HCT116 (cell line): Measurements from ENCODE around the gene FBXL3. TPM values are rescaled to one million over a fixed set of nuclear protein-coding genes. Genes with fewer than 3 reads are reported as not detected.

ENCODE experiments used
- ATAC-seq: fragments of 200-7000 bp; cut with Tn5 transposase; 2 replicates; pipeline ENCODE4 v1.9.1; 2020; ENCODE audit warnings: mild to moderate bottlenecking, moderate library complexity
- BruUV-seq: library from RNA; stranded (reverse); fragments of 400-500 nt; replicated peaks from 2 replicates; lab custom pipeline; 2021; lab: Mats Ljungman, UMichigan
- CTCF ChIA-PET: fragments of 300-600 bp; sonication (Branson Sonifier 250); formaldehyde crosslinking; loops from one replicate; lab custom pipeline; 2021; ENCODE audit warnings: antibody characterized with exemption; lab: Charles Lee
- POLR2A ChIA-PET: fragments of 300-600, 350-600 bp; sonication (Branson Sonifier 250); formaldehyde crosslinking; loops from one replicate; lab custom pipeline; 2021; ENCODE audit warnings: antibody characterized with exemption; lab: Charles Lee
- RAD21 ChIA-PET, 2 experiments: fragments of 300-600 bp; sonication (Branson Sonifier 250); formaldehyde crosslinking; loops; one replicate each; lab custom pipeline; 2023; ENCODE audit warnings: low total read pairs in 2 of 2; ENCODE audit not compliant: uncharacterized antibody in 2 of 2, unreplicated experiment in 2 of 2, low non-redundant PET in 1 of 2; lab: Charles Lee
- DNase-seq: peaks from one replicate; pipeline ENCODE4 v3.0.0-alpha.2; 2010; ENCODE audit warnings: low read depth, low spot score
- H2AFZ ChIP-seq: fragments of 200-600 bp; shearing (Covaris generic), sonication (generic); 2 replicates; pipeline ENCODE4 v1.6.1; 2017; ENCODE audit warnings: low read depth, mixed run types, mixed read lengths, antibody characterized with exemption, low read length; ENCODE audit not compliant: poor library complexity, severe bottlenecking
- H3K27ac ChIP-seq: 2 replicates; pipeline ENCODE4 v1.5.1; 2012; ENCODE audit warnings: low read depth, low read length
- H3K27me3 ChIP-seq: fragments of 200-600 bp; sonication (generic); 2 replicates; pipeline ENCODE4 v1.6.1; 2016; ENCODE audit warnings: mixed run types, low read length, mixed read lengths; ENCODE audit not compliant: insufficient read depth
- H3K36me3 ChIP-seq, 2 experiments: fragments of 200-500 bp in 1 of 2; fragments of 200-600 bp in 1 of 2; sonication (Bioruptor generic) in 1 of 2; sonication (generic) in 1 of 2; 2 replicates each; pipeline versions ENCODE4 v1.5.1 to v1.6.1; 2014 to 2016; ENCODE audit warnings: low read length in 2 of 2, inconsistent platforms in 1 of 2, mixed read lengths in 1 of 2, mixed run types in 1 of 2; ENCODE audit not compliant: insufficient read depth in 2 of 2, control insufficient read depth in 1 of 2
- H3K4me1 ChIP-seq, 2 experiments: fragments of 200-600 bp in 1 of 2; sonication (generic) in 1 of 2; 2 replicates each; pipeline versions ENCODE4 v1.5.1 to v1.6.1; 2012 to 2017; ENCODE audit warnings: low read length in 2 of 2, inconsistent platforms in 1 of 2, mild to moderate bottlenecking in 1 of 2, mixed read lengths in 1 of 2, mixed run types in 1 of 2, moderate library complexity in 1 of 2; ENCODE audit not compliant: insufficient read depth in 2 of 2, control insufficient read depth in 1 of 2
- H3K4me2 ChIP-seq: fragments of 200-600 bp; sonication (generic); 2 replicates; pipeline ENCODE4 v1.6.1; 2017; ENCODE audit warnings: mixed run types, low read length, mixed read lengths
- H3K4me3 ChIP-seq, 2 experiments: fragments of 200-600 bp in 1 of 2; sonication (generic) in 1 of 2; replicated peaks in 1 of 2; 2 replicates each; pipeline ENCODE4 v1.5.1; 2011 to 2016; ENCODE audit warnings: low read length in 2 of 2, control low read depth in 1 of 2, low read depth in 1 of 2, mild to moderate bottlenecking in 1 of 2, mixed read lengths in 1 of 2, mixed run types in 1 of 2
- H3K79me2 ChIP-seq: fragments of 200-600 bp; sonication (generic); 2 replicates; pipeline ENCODE4 v1.6.1; 2017; ENCODE audit warnings: mild to moderate bottlenecking, mixed run types, low read length, moderate library complexity, mixed read lengths; ENCODE audit not compliant: insufficient read depth
- H3K9ac ChIP-seq: fragments of 200-600 bp; sonication (generic); 2 replicates; pipeline ENCODE4 v1.6.1; 2016; ENCODE audit warnings: low read length, mixed read lengths
- H3K9me2 ChIP-seq: fragments of 200-600 bp; sonication (generic), shearing (Covaris generic); 2 replicates; pipeline ENCODE4 v1.6.1; 2017; ENCODE audit warnings: mixed run types, mild to moderate bottlenecking, moderate library complexity; ENCODE audit not compliant: insufficient read depth
- H3K9me3 ChIP-seq, 2 experiments: fragments of 200-500 bp in 1 of 2; fragments of 200-600 bp in 1 of 2; sonication (Bioruptor generic) in 1 of 2; sonication (generic) in 1 of 2; 2 replicates each; pipeline ENCODE4 v1.6.1; 2014 to 2017; ENCODE audit warnings: low read length in 2 of 2, mixed read lengths in 2 of 2, inconsistent platforms in 1 of 2, low read depth in 1 of 2, mild to moderate bottlenecking in 1 of 2, mixed run types in 1 of 2, moderate library complexity in 1 of 2; ENCODE audit not compliant: control insufficient read depth in 1 of 2, insufficient read depth in 1 of 2
- H4K20me1 ChIP-seq: fragments of 200-600 bp; sonication (generic), shearing (Covaris generic); 2 replicates; pipeline ENCODE4 v1.6.1; 2017; ENCODE audit warnings: mixed run types, mild to moderate bottlenecking, moderate library complexity; ENCODE audit not compliant: insufficient read depth
- ATF3 ChIP-seq: IDR thresholded peaks from 2 replicates; pipeline ENCODE4 v1.6.1; 2012
- CBX3 ChIP-seq: IDR thresholded peaks from 2 replicates; pipeline ENCODE4 v1.6.1; 2012; ENCODE audit warnings: low read depth
- CEBPB ChIP-seq: IDR thresholded peaks from 2 replicates; pipeline ENCODE4 v1.6.1; 2012; ENCODE audit warnings: low read depth
- EGR1 ChIP-seq: IDR thresholded peaks from 2 replicates; pipeline ENCODE4 v1.6.1; 2012; ENCODE audit warnings: low read depth
- ELF1 ChIP-seq: IDR thresholded peaks from 2 replicates; pipeline ENCODE4 v1.6.1; 2012; ENCODE audit warnings: low read depth, borderline replicate concordance
- EZH2 ChIP-seq: fragments of 200-600 bp; sonication (generic); IDR thresholded peaks from 2 replicates; pipeline ENCODE4 v1.6.1; 2017; ENCODE audit warnings: antibody characterized with exemption, mixed run types
- EZH2phosphoT487 ChIP-seq: fragments of 200-600 bp; IDR thresholded peaks from 2 replicates; pipeline ENCODE4 v1.6.1; 2018; ENCODE audit warnings: antibody characterized with exemption, borderline replicate concordance
- FOSL1 ChIP-seq: IDR thresholded peaks from 2 replicates; pipeline ENCODE4 v1.6.1; 2012; ENCODE audit warnings: low read depth
- JUND ChIP-seq: IDR thresholded peaks from 2 replicates; pipeline ENCODE4 v1.6.1; 2012
- MAX ChIP-seq: IDR thresholded peaks from 2 replicates; pipeline ENCODE4 v1.6.1; 2012
- POLR2A ChIP-seq: IDR thresholded peaks from 2 replicates; pipeline ENCODE4 v1.7.0; 2011; ENCODE audit warnings: borderline replicate concordance; ENCODE audit not compliant: insufficient read depth, insufficient read length; ENCODE audit errors: extremely low read depth
- POLR2AphosphoS5 ChIP-seq: IDR thresholded peaks from 2 replicates; pipeline ENCODE4 v1.6.1; 2011; ENCODE audit warnings: mild to moderate bottlenecking, low read depth, low read length, moderate library complexity
- RAD21 ChIP-seq: IDR thresholded peaks from 2 replicates; pipeline ENCODE4 v1.6.1; 2012; ENCODE audit warnings: low read depth, mild to moderate bottlenecking
- REST ChIP-seq: IDR thresholded peaks from 2 replicates; pipeline ENCODE4 v1.6.1; 2012; ENCODE audit warnings: low read depth
- SIN3A ChIP-seq: IDR thresholded peaks from 2 replicates; pipeline ENCODE4 v1.6.1; 2012; ENCODE audit warnings: low read depth
- SP1 ChIP-seq: IDR thresholded peaks from 2 replicates; pipeline ENCODE4 v1.6.1; 2012; ENCODE audit warnings: low read depth
- SRF ChIP-seq: IDR thresholded peaks from 2 replicates; pipeline ENCODE4 v1.6.1; 2012; ENCODE audit warnings: low read depth
- TCF7L2 ChIP-seq: IDR thresholded peaks from 2 replicates; pipeline ENCODE4 v1.7.0; 2011; ENCODE audit warnings: borderline replicate concordance, inconsistent platforms; ENCODE audit not compliant: insufficient read depth, insufficient read length; ENCODE audit errors: extremely low read depth
- YY1 ChIP-seq: IDR thresholded peaks from 2 replicates; pipeline ENCODE4 v1.6.1; 2011; ENCODE audit warnings: low read length, low read depth, moderate library complexity, mild to moderate bottlenecking; ENCODE audit not compliant: insufficient replicate concordance; ENCODE audit errors: extremely low read depth
- ZFX ChIP-seq: fragments of 450-650 bp; IDR thresholded peaks from 2 replicates; pipeline ENCODE4 v1.6.1; 2017
- ZNF274 ChIP-seq: fragments of 200-500 bp; sonication (Bioruptor generic); IDR thresholded peaks from 2 replicates; pipeline ENCODE4 v1.6.1; 2014; ENCODE audit warnings: mild to moderate bottlenecking, low read depth, low read length, inconsistent platforms
- intact Hi-C: fragments of 100-400 bp; cut with micrococcal nuclease; formaldehyde crosslinking; loops from 2 replicates; pipeline ENCODE4 v1.10.0; 2022
- total RNA-seq: library from RNA; stranded (reverse); gene quantifications from one replicate; pipeline ENCODE4 v1.2.1, GENCODE V29; 2021; ENCODE audit not compliant: unreplicated experiment
- TF ChIP-seq, protein P1 (sequence below), 3 experiments: fragments of 200-600 bp in 1 of 3; sonication (generic) in 1 of 3; IDR thresholded peaks in 2 of 3; conservative IDR thresholded peaks in 1 of 3; 2 replicates each; pipeline ENCODE4 v1.5.1; 2012 to 2017; ENCODE audit warnings: low read depth in 2 of 3, low read length in 2 of 3, antibody characterized with exemption in 1 of 3, borderline replicate concordance in 1 of 3, control low read depth in 1 of 3, mild to moderate bottlenecking in 1 of 3, mixed read lengths in 1 of 3, mixed run types in 1 of 3, moderate library complexity in 1 of 3; ENCODE audit not compliant: insufficient read depth in 1 of 3

FBXL3 gene
- total RNA-seq, 1 experiment from 2014 or later, result 24.0 TPM

DNA sequence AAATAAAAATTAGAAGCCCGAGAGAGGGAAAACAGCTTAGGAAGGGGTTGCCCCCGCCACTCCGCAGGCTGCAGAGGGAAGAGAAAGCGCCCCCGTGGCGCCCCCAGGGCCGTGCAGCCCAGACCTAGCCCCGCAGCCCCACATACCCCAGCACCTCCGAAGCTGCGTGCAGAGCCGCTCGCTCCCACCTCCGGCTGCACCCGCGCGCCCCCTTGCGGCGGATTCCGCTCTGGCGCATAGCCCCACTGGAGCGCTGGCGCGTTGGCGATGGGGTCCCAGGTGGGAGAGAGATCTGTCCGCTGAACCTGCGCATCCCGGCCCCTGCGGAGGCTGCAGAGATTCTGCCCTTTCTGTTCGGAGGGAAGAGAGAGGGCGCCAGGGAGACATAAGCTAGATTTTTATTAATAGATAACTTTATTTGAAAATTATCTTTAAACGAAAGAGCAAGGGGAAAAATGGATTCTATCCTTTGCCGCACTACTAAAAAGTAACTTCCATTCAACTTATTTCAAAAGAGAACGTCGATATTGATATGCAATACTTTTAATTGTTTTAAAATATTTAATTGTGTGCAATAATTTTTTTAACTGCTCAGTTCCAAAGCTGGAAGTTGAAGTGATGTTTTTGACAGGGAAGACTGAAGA, 46.8 kb downstream of the FBXL3 start:
- no peaks in the 10 kb centered on the region for H3K36me3 ChIP-seq
- ATAC-seq, result peak; percentile 100
- RAD21 ChIA-PET, result no interaction called here
- peaks cover 2 to 3% of the 10 kb centered on the region in 2 experiments; a peak in 1 of 4 replicates for H3K4me1 ChIP-seq
- intact Hi-C loops, result loop anchor here (5.0 to 10.0 kb wide), 2 partner anchors 1103 to 1295 kb away; no protein-coding TSS in a partner anchor
- H2AFZ ChIP-seq, result peak overlapping the region; percentile 97
- no peaks in the 10 kb centered on the region for H3K9me3 ChIP-seq
- H3K4me2 ChIP-seq, result peak overlapping the region; percentile 72
- peak overlapping the region; percentile 33 to 42 for H3K4me3 ChIP-seq
- H3K79me2 ChIP-seq, result no peaks in the 10 kb centered on the region
- H4K20me1 ChIP-seq, result no peaks in the 10 kb centered on the region
- H3K9ac ChIP-seq, result no peak overlapping the region
- POLR2A ChIA-PET, result interaction anchor here (1.0 kb wide), 1 partner anchor 10 kb away, joined by 4 read pairs; no protein-coding TSS in a partner anchor
- CTCF ChIA-PET, result interaction anchor here (0.6 to 2.1 kb wide), 5 partner anchors 11 to 1284 kb away, joined by 3 to 12 read pairs (median 3); partner anchors contain the start of gene CLN5
- no TSS peak for BruUV-seq
- no peak overlapping the region for H3K27ac ChIP-seq
- peak; percentile 43 for DNase-seq
- H3K9me2 ChIP-seq, result no peaks in the 10 kb centered on the region
- H3K27me3 ChIP-seq, result no peaks in the 10 kb centered on the region
- TF ChIP-seq MAX, result no peak
- TF ChIP-seq JUND, result no peak
- TF ChIP-seq SP1, result no peak
- no peak for TF ChIP-seq SRF
- no peak for TF ChIP-seq SIN3A
- TF ChIP-seq CBX3, result no peak
- TF ChIP-seq ELF1, result no peak
- TF ChIP-seq ATF3, result no peak
- TF ChIP-seq EGR1, result no peak
- no peak for TF ChIP-seq FOSL1
- TF ChIP-seq EZH2, result no peak
- TF ChIP-seq YY1, result peak; percentile 13
- TF ChIP-seq ZNF274, result no peak
- TF ChIP-seq RAD21, result peak; percentile 63
- no peak for TF ChIP-seq TCF7L2
- no peak for TF ChIP-seq EZH2phosphoT487
- no peak for TF ChIP-seq CEBPB
- TF ChIP-seq POLR2A, result no peak
- 0 out of 2 replicates have a peak, but pooled peaks have one; percentile 19 for TF ChIP-seq POLR2AphosphoS5
- no peak for TF ChIP-seq ZFX
- TF ChIP-seq, protein P1, sequence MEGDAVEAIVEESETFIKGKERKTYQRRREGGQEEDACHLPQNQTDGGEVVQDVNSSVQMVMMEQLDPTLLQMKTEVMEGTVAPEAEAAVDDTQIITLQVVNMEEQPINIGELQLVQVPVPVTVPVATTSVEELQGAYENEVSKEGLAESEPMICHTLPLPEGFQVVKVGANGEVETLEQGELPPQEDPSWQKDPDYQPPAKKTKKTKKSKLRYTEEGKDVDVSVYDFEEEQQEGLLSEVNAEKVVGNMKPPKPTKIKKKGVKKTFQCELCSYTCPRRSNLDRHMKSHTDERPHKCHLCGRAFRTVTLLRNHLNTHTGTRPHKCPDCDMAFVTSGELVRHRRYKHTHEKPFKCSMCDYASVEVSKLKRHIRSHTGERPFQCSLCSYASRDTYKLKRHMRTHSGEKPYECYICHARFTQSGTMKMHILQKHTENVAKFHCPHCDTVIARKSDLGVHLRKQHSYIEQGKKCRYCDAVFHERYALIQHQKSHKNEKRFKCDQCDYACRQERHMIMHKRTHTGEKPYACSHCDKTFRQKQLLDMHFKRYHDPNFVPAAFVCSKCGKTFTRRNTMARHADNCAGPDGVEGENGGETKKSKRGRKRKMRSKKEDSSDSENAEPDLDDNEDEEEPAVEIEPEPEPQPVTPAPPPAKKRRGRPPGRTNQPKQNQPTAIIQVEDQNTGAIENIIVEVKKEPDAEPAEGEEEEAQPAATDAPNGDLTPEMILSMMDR (IDR thresholded peaks at IDR 0.05 in 2 of 3, conservative IDR thresholded peaks at IDR 0.05 in 1 of 3; ENCODE audit: borderline replicate concordance in 1 of 3, insufficient read depth in 1 of 3, low read depth in 2 of 3, low read length in 2 of 3), result peak; percentile 65 to 98 (median 93)
- no peak for TF ChIP-seq REST
